ENCODE results near the gene SGCE.
A peak's percentile ranks its signal among the peaks of the same experiment; 100 is the strongest.

The SGCE gene

DNA sequence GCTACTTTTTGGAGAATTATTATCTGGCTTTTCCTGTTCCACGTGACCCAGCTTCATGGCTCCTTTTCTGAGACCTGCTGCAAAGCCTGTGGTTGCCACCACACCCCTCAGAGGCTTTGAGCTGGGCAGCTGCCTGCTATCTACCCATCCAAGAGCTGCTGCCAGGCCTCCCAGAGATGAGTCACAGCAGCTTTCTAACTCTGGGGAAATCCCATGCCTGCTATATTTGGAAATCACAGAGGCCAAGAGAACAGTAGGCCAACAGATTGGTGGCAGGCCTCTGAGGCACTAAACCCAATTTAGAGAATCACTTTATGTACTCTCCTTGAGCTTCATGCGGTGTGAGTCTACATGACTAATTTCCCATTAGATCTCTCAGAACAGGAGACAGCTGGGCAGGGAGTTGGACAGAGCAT lies 35.2 kb downstream of the SGCE start:
- DNase-seq: peak; percentile 77

DNA sequence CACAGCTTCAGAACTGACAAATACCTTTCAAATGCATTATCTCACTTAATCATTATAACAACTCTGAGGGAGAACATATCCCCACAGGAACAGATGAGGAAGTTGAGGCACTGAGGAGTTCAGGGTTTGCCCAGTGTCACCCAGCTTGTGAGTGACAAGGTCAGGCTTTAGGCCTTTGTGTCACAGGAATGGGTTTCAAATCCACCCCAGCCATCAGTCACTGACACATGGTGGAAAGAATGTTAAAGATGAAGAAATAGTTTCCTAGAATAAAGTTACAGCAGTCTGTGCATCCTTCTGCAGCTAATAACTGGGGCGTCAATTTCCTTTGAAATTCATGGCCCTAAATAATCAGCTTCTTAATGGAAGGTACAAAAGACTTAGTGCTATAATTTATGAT lies 37.8 kb downstream of the SGCE start:
- DNase-seq: no peak

DNA sequence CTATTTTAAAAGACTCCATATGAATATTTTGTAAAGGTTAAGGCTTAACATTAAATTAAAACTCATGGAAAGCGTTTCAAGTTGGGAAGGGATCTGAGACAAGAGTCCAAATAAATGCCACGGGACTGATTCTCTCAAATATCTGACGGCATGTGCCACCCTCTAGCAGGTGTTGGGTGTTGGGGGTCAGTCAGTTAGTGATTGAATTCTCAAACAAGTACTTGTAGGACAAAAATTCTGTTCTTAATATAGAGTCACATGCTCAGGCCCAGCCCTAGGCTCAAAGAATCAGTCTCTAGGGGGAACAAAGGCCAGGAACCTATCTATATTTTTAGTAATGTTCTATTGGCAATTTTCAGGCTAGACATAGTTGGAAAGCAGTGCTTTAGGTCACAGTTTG lies 39.1 kb downstream of the SGCE start:
- DNase-seq: no peak

DNA sequence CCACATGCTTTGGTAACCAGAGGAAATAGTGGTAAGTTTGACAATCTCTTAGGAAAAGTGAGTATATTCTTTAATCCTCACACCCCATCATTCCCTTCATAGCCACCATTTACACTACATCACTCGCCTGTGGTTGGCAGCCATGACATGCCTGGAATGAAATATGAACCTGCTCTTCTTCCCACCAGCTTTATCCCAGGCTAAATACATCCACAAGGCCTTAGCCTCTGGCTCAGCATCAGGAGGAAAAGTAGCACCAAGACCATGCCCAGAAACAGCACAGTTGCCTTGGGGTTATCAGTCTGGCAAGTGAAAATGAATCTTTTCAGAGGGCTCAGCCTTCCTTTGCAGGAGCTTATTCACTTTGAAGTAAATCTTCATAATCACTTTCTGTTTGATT lies 40.3 kb downstream of the SGCE start:
- no peak for DNase-seq

DNA sequence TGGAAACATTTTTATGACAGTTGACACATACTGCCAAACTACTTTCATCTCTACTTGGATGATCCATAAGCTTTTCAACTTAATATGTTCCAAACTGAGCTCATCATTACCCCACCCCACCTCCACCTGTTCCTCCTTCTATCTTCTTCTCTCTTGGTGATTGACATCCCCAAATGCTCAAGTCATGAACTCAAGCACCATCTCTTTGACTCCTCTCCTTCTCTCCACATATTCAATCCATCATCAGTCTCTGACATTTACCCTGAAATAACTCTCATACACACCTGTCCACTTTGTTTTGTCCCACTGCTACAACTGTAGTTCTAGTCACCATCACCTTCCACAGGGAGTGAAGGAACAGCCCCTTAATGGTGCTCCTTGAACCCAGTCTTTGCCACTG lies 43.3 kb downstream of the SGCE start:
- DNase-seq: no peak

DNA sequence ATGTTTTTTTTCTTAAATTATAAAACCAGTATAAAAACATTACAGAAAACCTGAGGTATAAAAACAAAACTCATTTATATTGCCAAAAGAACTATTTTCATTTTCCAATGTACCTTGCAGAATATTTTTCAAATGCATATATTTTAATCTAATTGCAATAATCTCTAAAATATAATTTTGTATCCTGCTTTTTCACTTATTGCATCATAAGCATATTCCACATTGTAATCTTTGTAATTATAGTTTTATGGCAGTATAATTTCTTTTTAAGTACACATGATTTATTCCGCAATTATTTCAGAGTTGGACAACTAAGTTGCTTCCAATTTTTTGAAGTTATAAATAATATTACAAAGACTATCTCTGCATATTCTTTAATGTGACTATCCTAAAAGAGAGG lies 43.7 kb downstream of the SGCE start:
- no peak for DNase-seq

DNA sequence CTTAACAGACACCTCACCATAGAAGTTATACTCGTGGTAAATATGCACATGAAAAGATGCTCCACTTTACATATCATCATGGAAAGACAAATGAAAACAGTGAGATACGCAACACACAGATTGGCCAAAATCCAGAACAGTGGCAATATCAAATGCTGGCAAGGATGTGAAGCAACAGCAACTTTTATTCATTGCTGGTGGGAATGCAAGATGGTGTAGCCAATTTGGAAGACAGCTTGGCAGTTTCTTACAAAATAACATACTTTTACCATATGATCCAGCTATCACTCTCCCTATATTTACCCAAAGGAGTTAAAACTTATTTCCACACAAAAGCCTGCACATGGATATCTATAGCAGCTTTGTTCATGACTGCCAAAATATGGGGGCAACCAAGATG lies 46.4 kb downstream of the SGCE start:
- DNase-seq: no peak

DNA sequence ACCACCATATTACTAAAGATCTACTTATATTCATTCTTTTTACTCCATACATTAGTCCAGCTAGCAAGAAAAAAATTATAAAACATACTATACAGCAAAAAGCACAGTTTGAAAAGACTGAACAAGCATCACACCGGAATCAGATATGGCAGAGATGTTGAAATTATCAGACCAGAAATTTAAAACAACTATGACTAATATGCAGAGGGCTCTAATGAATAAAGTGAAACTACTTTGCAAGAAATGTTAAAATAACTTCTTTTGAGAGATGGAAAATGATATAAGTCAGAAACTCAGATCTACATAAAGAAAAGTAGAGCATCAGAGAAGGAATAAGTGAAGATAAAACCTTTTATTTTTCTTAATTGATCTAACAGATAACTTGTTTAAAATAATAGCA lies 50.9 kb downstream of the SGCE start:
- no peak for DNase-seq

DNA sequence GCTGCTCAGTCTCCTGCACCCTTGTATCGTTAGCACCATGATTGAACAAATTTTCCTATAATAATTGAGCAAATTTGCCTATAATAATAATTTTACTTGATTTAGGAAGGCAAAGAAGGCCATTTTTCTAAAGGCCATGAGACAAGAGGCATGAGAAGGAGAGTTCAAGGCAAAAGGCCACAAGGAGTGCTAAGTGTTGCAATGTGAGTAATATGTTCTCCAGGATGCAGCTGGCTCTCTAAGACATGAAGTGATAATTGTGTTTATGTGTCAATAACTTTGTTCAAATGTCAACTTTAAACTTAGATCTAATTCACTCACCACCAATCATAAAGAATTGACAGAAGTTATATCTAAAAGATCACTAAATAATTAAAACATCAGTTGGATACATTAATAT lies 53.8 kb downstream of the SGCE start:
- no peak for DNase-seq

DNA sequence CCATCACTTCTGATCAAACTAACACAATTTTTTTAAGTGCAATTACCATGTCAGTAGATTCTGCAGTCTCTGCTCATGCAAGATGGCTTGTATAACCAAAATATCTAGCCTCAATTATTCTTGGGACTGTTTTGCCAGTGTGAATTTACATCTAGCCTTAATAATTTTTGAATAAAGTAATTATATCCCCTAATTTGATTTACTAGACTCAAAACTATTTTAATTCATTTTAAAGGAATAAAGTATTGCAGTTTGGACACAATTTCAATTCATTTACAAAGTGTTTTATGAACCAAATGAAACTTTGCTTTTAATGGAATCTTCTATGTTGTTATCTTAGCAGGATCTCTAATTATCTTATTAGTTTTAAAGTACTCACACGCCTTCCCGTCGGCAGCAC lies 55.7 kb downstream of the SGCE start:
- DNase-seq: no peak

DNA sequence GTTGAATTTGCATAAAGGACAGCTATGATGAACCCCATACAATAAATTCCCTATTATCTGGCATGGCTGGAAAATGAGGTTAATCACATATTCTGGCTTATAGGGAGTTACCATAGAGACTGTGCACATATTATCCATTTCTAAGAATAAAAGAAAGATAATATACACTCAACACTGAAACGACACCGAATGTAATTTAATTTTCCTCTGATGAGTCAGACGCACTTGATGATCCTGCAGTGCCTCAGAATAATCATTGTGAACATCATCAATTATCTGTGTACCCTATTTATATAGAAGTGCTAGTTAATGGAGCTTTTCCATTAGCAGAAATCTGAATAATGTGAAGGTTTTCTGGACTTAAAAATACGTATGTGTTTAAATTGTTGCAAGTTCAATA lies 60.2 kb downstream of the SGCE start:
- DNase-seq: no peak

DNA sequence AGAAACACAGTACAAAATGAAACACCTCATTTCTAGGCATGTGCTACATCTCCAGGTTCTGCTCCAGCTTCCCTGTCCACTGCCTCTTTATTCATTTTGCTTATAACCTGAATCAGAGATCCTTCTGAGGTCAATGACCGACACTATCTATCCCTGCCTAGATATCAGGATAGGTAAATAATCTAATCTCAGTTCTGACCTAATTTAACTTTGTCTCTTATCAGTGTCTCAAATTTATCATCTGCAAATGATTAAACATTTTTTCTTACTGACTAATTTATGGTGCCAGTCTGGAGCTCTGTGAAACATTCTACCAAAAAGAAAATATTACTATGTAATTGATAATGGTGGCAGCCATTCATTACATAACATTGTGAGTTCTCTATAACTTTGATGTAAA lies 61.1 kb downstream of the SGCE start:
- no peak for DNase-seq

DNA sequence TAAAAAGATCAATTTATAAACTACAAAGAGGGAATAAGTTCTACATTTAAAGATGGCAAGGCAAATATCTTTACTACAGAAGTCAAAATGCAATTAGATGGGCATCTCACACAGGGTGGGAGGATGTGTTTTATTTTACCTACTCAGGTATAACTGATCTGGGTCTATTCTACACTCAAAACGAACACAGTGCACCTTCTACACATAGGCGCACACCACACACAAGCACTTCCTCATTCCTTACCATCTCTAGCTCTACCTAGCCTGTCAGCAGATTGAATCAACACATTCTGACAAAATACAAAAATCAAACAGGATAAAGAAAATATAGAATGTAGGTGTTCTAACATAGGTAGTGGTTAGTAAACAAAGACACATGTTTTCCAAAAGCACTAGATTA lies 64.8 kb downstream of the SGCE start:
- no peak for DNase-seq

DNA sequence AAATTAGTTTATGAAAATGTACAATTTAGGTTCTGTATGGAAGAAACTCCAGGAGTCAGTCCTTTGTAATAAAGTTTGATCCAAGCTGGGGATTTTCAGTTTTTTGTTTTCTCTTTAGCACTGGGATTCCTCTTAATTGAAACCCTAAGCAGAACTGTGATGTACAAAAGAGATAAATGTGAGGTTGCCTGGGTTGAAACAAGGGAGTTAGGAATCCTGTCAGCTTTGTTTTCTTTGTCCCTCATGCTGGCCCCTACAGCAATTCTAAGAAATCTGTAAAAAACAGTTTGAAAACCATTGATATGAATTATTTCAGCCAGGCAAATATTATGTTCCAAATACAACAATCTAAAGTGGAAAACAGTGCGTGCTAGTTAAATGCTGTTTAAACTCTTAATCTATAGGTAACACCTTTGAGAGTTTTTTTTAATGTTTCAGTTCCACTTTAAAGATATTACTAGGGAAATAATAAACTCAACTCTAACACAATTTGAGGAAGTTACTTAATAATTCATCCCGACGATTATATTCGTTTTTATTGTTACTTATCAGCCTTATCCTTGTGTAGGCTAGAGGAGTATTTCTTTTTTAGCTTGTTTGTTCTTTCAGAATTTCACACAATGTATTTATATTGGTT lies 65.3 kb downstream of the SGCE start:
- DNase-seq: no peak

DNA sequence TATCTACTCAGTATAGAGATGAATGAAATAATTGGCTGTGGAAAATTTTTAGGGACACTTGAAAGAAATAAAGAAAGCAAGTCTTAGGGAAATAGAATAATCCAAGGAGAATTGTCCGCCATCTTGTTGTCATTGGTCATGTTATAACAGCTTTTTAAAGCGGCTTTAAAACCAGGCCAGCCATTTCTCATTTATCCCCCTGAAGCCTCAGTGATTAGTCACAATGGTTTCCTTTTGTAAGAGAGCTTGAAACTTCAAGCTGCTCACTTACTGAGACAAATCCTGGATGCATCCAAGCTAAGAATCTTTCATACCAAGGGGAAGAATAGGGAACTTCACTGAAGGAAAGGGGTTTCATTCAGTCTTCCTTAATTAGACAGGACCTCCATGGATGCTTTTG lies 67.9 kb downstream of the SGCE start:
- no peak for DNase-seq

DNA sequence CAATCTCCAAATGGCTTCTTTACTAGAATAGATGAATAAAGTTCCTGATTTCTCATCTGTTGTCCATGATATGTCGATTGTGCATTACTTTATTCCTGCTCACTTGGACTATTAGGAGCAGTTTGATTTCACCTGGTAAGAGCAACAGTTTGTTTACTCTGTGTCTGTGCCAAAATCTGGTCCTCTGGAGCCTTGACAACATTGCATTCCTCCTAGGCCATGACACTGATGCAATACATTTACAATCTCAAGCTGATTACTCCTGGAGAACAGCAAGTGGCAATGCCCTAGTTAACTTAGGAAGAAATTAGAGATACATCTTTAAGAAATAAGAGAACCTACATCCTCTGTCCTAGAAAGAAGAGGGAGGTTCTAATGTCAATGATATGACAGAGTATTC lies 71.8 kb downstream of the SGCE start:
- DNase-seq: no peak

DNA sequence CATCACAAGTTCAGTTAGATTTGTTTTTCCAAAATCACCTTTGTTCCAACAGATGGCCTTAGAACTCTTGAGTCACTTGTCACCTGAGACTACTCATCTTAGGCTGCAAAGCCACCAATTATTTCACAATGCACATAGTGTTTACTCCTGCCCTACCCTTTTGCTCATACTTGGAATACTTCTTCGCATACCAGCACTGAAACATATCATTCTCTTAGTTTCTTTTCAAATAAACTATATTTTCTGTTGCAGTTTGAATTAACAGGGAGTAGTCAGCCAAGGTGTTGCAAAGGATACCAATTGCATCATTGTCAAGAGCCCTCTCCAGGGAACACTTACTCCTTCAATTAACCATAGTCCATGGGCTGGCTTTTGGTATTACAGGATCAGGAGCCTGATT lies 75.3 kb downstream of the SGCE start:
- DNase-seq: no peak

DNA sequence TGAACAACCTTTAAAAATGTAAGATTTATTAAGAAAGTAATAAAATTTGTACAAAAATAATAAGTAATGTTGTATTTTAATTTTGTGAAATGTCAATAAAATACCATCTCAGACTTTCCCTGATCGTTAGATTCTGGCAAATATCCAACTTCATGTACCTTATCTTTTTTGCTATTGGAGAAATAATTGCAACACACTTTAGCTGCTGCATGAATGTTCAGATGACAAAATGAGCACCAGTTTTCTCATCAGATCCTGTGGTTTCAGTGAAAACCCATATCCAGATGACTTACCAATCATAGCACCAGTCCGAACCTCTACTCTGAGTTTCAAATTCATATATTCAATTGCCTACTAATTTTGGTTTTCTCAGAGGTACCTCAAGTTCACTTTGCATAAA lies 76.5 kb downstream of the SGCE start:
- no peak for DNase-seq

DNA sequence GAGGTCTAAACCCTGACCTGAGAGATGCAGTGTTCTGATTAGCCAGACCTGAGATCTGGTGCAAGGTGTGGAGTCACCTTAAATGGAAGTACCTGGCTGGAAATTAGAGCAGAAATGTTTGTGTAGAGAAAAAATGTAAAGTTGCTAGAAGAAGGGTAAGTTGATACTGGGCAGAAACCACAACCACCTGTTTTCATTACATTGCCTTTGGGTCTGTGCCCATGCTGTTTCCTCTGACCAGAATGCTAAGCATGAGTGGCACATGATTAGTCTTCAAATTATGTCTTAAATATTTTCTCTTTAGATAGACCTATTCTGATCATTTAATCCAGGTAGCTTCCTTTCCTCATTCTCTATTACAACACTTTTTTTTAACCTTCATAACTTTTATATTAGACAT lies 77.3 kb downstream of the SGCE start:
- DNase-seq: no peak

DNA sequence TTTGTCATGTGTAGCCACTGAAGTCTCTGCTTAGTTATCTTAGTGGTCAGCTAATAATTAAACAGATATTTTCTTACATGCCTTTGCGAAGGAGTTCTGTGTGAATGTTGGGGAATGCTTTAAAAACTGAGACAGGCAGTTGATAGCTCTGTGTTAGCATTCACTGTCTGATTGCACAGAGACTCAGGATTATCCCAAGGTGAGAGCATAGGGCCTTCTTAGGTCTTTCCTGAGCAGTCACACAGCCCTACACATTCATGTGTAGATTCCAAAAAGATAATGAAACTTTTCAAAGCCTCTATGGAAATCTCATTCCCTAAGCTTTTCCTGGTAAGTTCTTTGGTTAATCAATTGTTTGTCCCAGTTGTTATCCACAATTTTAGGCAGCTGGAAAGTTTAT lies 78.6 kb downstream of the SGCE start:
- DNase-seq: no peak

DNA sequence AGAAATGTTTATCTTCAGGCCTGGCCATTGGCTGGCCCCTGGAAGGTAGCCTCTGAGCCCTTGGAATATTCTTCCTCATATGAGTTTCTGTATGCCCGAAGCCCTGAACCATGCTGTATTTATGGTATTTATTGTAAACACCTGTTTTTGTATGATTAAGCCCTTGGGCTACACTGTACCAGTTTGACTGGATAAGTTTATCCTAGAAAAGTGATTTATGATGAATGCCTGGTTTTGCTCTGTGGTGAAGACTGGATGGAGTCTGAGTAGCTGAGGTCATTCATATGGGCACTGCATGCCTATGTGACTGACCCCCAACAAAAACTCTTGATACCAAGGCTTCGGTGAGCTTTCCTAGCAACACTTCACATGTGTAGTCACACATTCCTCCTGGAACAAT lies 79.6 kb downstream of the SGCE start:
- DNase-seq: no peak

DNA sequence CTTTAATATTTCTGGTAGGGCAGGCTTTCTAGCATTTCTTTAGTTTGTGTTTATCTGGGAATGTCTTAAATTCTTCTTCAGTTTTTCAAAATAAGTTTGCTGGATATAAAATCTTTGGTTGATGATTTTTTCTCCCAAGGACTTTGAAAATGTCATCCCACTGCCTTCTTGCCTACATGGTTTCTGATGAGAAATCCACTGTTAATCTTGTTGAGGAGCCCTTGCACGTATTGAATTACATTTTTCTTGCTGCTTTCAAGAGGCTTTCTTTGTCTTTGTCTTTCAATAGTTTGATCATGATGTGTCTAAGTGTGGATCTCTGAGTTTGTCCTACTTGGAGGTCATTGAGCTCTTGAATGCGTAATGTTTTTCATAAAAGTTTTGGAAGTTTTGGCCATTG lies 80.3 kb downstream of the SGCE start:
- no peak for DNase-seq

DNA sequence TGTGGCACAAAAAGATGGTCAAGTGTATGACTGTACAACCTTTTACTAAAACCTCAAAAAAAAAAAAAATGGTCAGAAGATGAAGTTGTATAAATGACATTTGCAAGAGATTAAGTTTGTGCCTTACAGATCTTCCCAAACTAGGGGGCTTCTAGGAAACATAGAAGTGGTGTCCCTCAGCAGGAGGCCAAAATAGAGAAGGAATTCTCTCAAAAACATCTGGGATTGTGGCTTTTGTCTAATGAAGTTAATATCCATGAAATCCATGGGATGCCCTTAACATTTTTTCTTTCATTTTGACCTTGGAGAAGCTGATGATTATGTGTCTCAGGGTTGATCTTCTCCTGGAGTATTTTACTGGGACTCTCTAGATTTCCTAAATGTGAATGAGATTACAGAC lies 84.1 kb downstream of the SGCE start:
- no peak for DNase-seq

DNA sequence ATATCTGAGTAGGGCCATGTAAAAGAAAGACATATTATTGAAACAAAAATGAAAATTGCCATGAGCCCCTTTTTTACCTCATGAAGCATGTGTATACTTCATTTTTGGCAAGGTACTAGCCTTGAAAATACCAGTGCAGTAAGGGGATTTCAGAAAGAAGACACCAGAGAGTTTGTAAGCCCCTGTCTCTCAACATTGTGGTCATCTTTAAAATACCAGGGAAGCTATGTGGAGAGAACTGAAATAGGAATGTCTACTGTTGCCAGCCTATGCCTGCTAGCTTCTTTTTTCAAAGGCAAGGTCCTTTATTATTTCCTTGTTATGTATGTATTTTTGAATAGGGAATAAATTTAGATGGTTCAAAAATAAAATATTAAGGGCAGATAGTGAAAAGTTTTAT lies 88.5 kb downstream of the SGCE start:
- no peak for DNase-seq

DNA sequence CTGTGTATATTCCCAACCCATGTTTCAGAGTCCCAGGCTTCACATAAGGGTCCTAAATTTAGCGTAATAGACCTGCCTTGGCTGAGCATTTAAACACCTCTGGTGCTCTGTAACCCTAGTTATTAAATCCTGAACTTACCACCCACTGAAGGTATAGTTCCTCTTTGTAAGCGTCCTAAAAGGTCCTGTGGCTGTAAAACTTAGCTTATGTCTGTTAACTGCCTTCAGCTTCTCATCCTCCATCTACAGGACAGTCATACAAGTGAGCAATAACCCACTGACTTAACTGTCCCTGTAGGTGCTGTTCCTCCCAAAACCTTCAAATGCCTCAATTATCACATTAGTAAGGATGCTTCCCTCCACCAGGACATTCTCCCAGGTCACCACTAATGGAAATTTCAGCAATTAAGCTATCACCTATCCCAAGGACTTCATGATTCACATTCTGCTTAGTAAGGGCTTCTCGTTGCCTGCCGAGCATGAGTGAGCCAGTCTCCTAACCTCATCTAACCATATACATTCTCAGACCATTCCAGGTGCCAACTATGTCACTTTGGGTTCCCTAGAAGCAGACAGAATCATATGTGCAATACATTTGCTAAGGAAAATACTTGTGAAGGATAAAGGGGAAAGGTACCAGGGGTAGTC lies 90.6 kb downstream of the SGCE start:
- no peak for DNase-seq

DNA sequence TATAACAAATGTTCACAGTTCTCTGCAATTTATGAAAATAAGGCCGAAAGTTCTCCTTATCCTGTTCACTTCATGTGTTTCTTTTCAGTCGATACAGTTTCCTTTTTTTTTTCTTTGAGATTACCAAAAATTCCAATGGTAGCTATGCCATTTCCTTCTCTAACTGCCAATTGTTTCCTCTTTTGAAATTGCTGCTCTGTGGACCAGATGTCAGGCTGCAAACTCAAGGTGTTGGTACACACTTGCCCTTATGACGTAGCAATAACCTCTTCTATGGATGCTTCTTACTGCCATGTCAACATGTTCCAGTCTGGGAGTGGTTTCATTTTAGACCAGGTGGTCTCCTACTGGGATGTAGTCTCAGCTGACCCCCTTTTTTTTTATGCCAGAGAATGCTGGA lies 93.4 kb downstream of the SGCE start:
- DNase-seq: no peak
